HG02970 (cell line): ENCODE data around the gene ZFP91.
"Not testable (repeated sequence)": the region's sequence is repeated elsewhere in the genome, so short reads cannot be mapped to it uniquely, and the experiment has no call there.

Source experiments
- ATAC-seq: cut with Tn5 transposase; IDR thresholded peaks from one replicate; pipeline ENCODE4 v1.9.1; 2021; ENCODE audit warnings: mild to moderate bottlenecking, moderate library complexity, moderate number of reproducible peaks; ENCODE audit not compliant: unreplicated experiment, low FRiP score

Gene ZFP91, protein sequence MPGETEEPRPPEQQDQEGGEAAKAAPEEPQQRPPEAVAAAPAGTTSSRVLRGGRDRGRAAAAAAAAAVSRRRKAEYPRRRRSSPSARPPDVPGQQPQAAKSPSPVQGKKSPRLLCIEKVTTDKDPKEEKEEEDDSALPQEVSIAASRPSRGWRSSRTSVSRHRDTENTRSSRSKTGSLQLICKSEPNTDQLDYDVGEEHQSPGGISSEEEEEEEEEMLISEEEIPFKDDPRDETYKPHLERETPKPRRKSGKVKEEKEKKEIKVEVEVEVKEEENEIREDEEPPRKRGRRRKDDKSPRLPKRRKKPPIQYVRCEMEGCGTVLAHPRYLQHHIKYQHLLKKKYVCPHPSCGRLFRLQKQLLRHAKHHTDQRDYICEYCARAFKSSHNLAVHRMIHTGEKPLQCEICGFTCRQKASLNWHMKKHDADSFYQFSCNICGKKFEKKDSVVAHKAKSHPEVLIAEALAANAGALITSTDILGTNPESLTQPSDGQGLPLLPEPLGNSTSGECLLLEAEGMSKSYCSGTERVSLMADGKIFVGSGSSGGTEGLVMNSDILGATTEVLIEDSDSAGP

GRCh38 chr11:58578635-58579191, at the start of gene ZFP91:
TSS of gene ZFP91 (plus strand) at chr11:58579063. CDS start at chr11:58579282, 219 bp downstream.
- ATAC-seq = peak; percentile 35

GRCh38 chr11:58530236-58530635, 48.6 kb upstream of the ZFP91 start:
- no peak for ATAC-seq

DNA sequence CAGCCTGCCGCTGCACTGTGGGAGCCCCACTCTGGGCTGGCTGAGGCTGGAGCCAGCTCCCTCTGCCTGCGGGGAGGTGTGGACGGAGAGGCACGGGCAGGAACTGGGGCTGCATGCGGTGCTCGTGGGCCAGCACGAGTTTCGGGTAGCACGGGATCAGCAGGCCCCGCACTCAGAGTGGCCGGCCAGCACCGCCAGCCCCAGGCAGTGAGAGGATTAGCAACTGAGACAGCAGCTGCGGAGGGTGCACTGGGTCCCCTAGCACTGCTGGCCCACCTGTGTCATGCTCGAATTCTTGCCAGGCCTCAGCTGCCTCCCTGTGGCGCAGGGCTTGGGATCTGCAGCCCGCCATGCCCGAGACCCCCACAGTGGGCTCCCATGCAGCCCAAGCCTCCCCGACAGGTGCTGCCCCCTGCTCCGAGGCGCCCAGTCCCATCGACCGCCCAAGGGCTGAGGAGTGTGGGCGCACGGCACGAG, 47.0 kb upstream of the ZFP91 start:
- ATAC-seq = no peak

- no peak for ATAC-seq
These were observed 32.0 kb upstream of the ZFP91 start for GRCh38 chr11:58546841-58547240.

- ATAC-seq = no peak
These were observed 29.2 kb upstream of the ZFP91 start for GRCh38 chr11:58549644-58550043.

GRCh38 chr11:58560842-58561241, 18.0 kb upstream of the ZFP91 start:
- ATAC-seq = no peak

DNA sequence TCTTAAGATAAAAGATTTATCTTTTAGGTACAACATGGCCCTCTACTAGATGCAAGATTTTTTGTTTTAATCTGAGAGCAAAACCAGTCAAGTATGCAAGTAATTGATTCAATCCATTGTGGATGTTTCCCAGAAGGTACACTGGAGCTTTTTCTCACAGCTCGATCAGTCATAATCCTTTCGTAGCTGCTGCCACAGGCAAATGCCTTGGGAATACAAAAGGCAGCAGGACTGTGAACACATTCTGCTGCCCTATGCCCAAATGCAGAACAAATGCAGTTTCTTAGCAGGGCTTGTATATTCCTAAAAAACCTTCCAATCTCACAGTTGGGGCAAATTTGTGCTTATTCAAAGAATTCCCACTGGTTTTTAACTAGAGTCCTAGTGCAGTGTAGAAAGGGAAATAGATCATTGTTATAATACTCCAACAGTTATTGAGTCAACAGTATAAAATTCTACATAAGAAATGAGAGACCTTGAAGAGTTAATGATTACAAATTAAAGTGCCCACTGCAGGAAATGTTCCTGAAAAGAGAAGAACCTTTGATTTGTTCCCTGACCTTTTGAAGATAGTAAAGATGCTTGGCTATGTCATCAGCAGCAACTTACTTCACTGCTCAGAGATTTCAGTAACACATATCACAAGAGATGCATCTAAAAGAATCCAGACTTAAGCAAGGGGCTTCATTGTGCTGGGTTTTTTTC, 17.3 kb upstream of the ZFP91 start:
- no peak for ATAC-seq

GRCh38 chr11:58562375-58562800, 16.5 kb upstream of the ZFP91 start:
- peak; percentile 82 for ATAC-seq

- ATAC-seq = no peak
These were observed 14.6 kb upstream of the ZFP91 start for GRCh38 chr11:58564231-58564630.

DNA sequence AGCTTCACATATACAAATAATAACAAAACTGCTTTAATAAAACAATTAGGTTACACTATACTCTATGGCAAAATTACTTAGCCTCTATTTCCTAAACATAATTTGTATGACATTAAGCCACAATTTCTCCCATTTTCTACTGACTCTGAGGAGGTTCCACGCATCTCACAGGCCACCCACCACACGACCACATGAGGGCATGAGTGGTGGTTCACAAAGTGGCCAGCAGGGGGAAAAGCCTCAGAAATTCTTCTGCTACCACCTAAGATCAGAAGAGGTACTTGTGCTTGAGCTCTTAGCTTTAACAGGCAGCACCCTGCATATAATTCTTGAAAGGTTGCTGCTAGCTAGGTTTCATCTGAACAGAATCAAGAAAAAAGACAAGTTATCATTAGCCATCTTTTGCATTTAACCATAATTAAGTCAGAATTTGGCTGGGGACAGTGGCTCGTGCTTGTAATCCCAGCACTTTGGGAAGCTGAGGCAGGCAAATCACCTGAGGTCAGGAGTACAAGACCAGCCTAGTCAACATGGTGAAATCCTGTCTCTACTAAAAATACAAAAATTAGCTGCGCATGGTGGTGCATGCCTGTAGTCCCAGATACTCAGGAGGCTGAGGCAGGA, 10.9 kb upstream of the ZFP91 start:
- no peak for ATAC-seq

DNA sequence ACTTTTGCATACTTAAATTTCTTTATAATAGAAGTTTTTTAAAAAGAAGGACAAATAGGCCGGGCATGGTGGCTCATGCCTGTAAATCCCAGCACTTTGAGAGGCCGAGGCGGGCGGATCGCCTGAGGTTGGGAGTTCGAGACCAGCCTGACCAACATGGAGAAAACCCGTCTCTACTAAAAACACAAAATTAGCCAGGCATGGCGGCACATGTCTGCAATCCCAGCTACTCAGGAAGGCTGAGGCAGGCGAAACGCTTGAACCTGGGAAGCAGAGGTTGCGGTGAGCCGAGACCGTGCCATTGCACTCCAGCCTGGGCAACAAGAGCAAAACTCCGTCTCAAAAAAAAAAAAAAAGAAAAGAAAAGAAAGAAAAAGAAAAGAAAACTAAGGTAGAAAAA, 6.0 kb upstream of the ZFP91 start:
- not testable (repeated sequence) for ATAC-seq

DNA sequence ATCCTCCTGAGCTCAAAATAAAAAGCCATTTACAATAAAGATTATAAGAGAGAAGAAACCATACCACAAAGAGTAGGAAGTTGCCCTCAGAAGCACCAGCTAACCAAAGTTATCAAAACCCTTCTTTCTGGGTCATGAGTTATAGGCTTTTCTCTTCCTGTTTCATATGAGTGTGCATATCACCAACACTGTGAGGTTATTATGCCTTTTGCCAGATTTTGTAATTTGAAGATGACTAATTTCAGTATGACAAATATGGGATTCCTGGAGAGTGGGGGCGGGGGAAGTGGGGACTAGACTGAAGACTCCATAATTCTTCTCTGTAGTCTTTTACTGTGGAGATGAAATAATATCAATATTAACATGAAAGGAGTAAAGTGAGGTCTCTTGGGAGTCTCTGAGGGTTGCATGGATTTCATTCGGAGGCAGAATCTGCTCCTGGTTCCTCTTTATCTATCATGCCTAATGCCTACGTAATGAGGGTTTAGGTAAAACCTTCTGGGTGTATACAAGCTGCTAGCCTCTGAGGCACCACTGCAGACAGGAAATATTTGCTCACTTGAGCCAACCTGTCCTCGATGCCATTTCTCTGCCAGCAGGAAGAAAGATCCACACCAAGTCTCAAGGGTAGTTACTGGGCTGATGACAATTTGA, 5.3 kb upstream of the ZFP91 start:
- no peak for ATAC-seq

- ATAC-seq = no peak
These were observed 4.0 kb upstream of the ZFP91 start for GRCh38 chr11:58574881-58575280.

- ATAC-seq = no peak
These were observed 3.4 kb upstream of the ZFP91 start, which contains the start of gene LPXN for GRCh38 chr11:58575377-58576020. TSS of gene LPXN (minus strand) at chr11:58575856. CDS start at chr11:58575772, 84 bp downstream.

DNA sequence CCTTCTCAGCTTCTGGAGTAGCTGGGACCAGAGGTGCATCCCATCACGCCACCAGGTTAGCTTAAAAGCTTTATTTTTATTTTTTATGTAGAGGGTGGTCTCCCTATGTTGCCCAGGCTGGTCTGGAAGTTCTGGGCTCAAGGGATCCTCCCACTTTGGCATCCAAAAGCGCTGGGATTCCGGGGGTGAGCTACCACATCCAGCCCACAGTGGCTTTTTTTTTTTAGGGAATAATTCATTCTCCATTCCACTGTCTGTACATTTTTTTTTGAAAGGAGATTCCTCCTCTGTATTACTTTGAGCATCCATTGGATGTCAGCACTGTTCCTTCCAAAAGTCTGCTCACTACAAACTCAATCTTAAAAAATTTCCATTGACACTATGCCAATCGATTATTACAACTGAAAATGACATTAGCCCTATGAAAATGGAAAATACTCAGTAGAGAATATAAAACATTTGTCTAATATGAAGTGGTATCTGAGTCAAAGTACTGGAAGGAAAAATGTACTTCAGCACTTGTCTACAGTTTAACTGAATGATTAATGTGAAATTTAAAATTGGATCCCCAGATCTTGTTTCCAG, 1.9 kb upstream of the ZFP91 start:
- ATAC-seq = no peak

DNA sequence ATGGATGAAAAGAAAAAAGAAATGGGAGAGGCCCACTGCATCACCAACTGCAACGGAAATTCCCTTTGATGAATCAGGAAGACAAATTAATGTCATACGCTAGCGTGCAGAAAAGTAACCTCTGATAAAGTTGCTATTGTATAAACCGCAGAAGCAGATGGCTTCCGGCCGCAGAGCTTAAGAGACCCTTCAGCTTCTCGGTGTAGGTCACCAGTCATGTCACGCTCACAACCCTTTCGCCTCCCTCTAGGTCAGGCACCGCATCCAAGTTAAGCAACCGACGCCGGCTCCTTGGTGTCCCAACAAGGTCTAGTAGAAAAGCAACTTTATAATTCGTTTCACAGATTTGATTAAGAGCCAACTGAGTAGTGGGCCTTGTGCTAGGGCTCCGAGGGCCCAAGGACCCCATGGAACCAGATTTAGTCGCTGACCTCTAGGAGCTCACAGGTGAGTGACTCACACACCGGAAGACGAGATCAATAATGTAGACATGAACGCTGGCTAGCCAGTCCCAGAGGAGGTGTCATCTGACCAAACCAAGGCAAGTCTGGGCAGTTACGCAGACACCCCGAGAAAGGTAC, 1.2 kb upstream of the ZFP91 start:
- ATAC-seq = peak; percentile 41

DNA sequence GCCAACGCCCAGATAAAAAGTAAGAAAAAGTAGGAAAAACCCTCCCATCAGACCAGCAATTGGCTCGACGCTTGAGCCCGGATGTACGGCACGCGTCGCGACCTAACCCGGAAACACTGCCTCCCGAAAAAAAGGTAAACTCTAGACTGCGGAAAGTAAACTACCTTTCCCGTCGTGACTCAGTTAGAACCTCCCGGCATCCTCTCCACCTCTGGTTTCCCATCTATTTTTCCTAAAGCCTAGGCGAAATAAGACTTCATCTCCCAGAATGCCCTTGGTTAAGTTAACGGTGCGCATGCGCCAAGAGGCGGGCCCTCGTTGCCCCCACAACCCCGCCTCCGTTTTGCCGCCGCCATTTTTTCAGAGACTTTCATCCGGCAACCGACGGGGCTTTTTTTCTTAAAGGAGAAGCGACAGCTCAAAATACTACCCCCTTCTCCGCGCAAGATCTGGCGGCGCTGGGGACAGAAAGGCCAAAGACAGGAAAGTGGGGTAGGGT, 678 bp upstream of the ZFP91 start:
- ATAC-seq = peak; percentile 33
